GM21381 (cell line): ENCODE data around the gene LAMB4.

Source experiments
- ATAC-seq: cut with Tn5 transposase; IDR thresholded peaks from one replicate; pipeline ENCODE4 v1.9.1; 2021; ENCODE audit warnings: mild to moderate bottlenecking, moderate library complexity; ENCODE audit not compliant: unreplicated experiment

Gene LAMB4

GRCh38 chr7:107999779-108000560, 130.2 kb downstream of the LAMB4 start:
- ATAC-seq = no peak

DNA sequence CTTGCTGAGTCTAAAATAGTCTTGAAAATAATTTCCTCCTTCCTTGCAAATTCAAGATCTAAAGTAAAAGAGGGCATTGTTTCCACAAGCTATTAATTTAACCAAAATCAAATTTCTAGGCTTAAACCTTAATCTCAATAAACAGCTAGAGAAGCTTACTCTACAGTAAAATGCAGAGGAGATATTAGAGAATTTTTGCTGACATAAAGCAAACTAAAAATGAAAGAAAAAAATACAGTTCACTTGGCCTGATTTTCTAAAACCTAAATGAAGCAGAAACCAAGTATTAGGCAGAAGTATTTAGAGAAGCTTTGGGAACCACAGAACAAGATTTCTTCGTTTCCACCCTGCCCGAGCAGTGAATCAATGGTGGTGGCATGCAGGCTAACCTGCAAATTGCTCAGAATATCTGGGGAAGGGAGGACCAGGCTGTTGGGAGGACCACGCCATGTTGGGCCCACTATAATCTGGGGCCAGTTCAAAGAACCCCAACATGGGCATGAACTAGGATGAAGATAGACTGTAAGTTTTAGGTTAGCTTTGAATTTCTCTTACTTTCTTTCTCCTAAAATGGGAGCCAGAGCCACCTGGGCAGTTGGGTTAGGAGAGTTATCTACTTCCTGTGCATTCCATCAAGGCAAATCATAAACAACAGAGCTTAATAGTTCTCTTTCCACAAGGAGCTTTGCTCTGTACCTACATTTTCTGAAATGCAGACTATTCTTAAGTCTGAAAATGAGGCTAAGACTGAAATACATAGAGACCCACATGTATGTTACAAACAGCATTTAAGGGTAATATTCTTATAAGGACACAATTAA, 131.3 kb downstream of the LAMB4 start:
- no peak for ATAC-seq

- ATAC-seq = no peak
These were observed 132.0 kb downstream of the LAMB4 start for GRCh38 chr7:107998150-107998549.

DNA sequence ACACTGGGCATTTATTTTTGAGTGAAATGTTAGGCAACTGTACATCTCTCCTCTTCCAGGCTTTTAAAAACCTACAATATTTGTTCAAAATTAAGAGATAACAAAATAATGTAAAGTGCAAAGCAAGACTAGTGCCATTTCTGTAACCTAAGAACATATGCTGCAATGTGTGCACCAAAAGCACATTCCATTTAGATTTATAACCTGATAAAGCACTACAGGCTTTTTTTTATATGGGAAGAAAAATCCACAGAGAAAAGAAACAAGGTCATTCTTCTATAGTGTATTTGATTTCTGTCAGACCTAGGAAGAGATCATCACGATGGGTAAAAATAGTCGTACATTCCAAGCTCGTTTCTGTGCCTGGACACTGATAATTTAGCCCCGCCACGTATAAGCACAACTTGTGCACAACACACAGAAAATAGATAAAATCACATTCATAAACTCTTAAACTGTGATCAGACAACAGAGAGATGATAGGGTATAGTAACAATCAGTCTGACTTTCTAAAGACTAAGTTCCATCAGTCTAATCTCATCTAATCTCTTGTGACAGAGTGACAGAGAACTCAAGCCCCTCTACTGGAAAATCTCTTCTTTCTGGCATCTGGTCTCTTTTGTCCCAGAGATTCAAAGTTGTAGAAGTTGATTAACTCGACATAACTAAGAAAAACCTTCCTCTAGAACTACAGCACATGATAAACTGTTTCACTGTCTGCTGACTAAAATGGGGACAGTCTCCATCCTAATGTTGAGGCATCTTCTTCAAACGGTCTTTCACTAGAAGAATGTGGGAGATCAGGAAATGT, 133.9 kb downstream of the LAMB4 start:
- no peak for ATAC-seq

- no peak for ATAC-seq
These were observed 134.7 kb downstream of the LAMB4 start for GRCh38 chr7:107995184-107996071.

GRCh38 chr7:107994421-107995030, 135.6 kb downstream of the LAMB4 start:
- ATAC-seq = no peak

DNA sequence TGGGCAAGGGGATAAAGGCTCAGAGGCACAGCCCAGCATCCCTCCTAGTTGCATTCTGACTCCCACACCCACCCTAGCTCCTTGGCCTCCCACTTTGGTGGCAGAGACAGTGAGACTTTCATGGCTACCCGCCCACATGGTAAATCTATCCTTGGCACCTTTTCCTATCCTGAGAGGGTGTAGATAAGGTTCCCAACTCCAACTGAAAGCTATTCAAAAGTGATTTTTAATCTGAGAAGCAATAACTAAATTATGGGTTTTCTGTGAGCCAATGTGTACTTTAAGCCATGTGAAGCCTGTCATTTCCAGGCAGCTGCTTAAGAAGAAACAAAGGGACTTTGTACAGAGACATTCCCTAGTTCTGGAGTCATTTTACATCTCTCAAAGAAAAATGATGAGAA, 136.3 kb downstream of the LAMB4 start:
- ATAC-seq = no peak

DNA sequence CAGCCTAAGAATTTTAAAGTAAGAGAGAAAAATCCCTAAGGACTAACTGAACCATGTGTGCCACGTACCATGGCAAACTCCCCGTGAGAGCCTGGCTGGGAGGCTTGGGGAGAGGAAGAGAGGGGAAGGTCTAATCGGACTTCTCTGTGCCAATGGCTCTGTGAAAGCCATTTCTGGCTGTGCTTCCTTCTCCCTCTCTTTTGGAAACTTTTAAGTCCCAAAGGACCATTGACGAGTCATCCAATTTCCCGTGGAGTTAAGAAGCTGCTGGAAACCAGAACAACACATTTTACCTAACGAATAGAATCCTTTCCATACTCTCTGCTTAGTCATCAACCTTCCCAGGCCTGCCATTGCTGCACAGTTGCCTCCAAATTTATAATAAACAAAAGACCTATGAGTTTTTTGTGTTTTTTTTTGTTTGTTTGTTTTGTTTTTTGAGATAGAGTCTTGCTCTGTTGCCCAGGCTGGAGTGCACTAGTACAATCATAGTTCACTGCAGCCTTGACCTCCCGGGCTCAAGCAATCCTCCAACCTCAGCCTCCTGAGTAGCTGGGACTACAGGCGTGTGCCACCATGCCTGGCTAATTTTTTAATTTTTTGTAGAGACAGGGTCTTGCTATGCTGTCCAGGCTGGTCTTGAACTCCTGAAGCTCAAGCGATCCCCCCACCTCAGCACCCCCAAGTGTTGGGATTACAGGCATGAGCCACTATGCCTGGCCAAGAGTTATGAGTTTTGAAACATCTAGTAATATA, 140.4 kb downstream of the LAMB4 start:
- no peak for ATAC-seq

DNA sequence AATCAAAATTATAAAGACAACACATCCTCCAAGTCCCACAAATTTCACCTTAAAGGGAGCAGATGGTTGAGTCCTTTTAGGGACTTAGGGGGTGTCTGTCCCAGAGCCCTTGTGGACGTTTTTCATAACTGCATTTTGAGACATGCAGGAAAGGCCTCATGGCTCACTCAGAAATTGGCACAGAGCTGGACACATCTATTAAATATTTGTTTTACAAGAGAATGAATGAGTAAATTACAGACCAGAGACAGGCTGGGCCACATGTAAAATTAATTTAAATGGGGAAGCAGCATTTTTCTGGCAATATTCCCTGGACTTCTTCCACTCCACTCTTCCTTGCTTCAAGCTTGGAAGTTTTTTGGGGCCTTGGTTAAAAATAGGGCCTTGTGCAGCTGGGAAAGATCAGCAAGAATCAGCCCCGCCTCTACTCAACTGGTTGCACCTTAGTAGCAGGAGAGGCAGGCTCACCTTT, 147.2 kb downstream of the LAMB4 start:
- ATAC-seq = no peak

DNA sequence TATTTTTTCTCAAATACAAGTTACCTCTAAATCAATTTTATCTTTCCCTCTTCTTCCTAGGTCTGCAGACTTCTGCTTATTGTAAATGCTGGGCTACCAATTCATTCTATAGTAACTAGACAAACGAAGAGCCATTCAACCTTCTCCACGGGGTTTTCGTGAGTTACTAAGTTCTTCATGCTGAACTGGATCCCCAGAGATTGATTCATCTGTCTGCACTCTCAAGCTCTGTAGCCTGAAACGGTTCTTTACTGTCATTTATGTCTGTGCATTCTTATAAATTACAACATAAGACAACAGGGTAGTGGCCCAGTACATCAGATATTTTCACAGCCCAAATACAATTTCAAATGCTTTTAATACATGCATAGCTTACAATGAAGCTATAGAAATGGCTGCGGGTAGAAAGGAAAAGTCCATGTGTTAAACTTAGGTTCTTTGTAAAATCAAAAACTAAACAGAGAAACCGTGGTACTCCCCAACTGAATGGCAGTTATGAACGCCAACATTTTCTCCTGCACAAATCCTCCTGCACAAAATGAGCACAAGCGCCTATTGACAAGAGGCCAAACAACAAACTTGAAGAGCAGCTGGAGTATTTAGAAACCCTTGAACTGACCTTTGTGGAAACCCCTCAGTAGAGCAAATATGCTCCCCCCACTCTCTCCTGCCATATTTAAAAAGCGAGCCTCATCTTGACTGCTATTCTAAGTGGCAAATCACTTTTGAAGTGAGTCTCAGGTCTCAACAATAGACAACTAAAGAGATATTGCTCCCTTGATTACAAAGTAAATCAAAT, 147.9 kb downstream of the LAMB4 start:
- ATAC-seq = no peak

DNA sequence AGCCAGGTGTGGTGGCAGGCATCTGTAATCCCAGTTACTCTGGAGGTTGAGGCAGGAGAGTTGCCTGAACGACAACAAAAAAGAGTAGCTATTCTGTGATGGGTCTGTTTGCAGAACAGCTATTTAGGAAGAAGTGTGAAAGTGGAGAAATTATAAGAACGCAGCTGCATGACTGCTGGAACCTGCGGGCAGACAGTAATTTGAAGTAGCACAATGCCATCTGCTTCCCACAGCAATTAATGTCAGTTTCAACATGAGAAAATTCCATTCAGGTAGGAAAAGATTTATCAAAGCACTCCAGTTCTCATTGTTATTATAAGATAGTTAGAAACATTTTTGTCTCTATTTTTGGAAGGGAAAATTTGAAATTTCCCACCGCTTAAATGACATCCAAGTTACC, 148.7 kb downstream of the LAMB4 start:
- ATAC-seq = no peak

- ATAC-seq = no peak
These were observed 149.4 kb downstream of the LAMB4 start for GRCh38 chr7:107980671-107981190.

DNA sequence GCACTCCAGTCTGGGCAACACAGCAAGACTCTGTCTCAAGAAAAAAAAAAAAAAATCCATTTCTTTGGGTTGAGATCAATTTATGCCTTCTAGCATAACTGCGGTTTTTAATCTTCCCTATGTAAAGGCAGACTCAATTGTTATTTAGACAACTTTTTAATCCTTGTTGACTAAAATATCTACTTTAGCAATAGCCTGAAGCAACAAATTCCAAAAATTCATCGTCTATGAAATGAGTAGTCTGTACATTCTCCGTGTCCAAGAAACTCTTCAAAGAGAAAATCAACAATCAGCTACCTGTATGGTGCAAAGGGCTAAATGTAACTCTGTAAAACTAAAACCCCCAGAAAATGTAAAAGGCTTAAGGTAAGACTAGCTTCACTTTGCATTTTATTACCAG, 150.0 kb downstream of the LAMB4 start:
- no peak for ATAC-seq

DNA sequence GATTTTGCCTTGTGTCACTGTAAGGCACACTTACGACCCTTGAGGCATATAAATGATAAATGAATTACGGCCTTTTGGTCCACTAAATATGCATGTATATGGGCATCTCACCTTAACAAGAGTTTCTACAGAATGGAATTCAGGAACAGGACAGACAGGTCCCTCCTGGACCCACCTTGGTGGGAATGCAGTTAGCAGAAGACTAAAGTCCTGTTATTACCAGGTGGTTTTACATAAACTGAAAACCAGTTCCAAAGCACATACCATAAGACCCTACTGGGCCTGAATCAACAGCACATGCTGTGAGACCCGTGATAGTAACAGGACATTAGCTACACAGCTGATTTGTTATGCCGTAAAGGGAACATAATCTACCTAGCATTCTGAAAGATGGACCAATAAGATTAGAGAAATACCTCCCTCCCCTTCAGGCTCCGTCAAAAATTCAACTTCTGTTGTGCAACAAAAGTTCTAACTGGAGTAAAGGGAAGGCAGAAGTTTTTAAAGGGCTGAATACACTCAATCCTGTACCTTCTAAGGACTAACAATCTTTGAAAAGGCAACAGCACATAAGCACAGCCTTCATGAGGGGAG, 151.2 kb downstream of the LAMB4 start:
- no peak for ATAC-seq

GRCh38 chr7:107977048-107977447, 153.1 kb downstream of the LAMB4 start:
- no peak for ATAC-seq

DNA sequence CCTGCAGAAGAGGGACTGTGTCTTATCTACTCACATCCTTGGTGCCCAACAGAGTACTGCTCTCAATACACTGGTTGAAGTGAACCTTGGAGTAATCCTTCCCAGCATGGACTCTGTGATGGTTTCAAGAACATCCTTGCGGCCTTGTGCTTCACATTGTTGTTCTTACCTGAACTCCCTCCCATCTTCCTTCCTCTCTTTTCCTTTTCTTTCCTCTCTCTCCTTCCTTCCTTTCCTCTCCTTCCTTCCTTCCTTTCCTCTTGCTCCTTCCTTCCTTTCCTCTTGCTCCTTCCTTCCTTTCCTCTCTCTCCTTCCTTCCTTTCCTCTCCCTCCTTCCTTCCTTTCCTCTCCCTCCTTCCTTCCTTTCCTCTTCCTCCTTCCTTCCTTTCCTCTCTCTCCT, 153.5 kb downstream of the LAMB4 start:
- no peak for ATAC-seq

- no peak for ATAC-seq
These were observed 154.7 kb downstream of the LAMB4 start for GRCh38 chr7:107975394-107976013.
